D721Med (cell line): ENCODE results near the gene CHD3.

Experiments
- DNase-seq: peaks from one replicate; pipeline ENCODE4 v3.0.0; 2011; ENCODE audit warnings: low spot score; ENCODE audit not compliant: insufficient read length
- FAIRE-seq: peaks from 2 replicates; lab custom pipeline; 2011; peaks lifted over from hg19 to GRCh38; lab: Jason Lieb, UNC
- CTCF ChIP-seq: IDR thresholded peaks from 2 replicates; pipeline ENCODE4 v1.5.1; 2012; ENCODE audit warnings: mild to moderate bottlenecking, control low read depth; ENCODE audit not compliant: insufficient read depth; ENCODE audit errors: missing control alignments

Gene CHD3

GRCh38 chr17:7956228-7956965 lies 67.8 kb downstream of the CHD3 start:
- DNase-seq, result no peak
- TF ChIP-seq CTCF, result no peak
- FAIRE-seq, result no peak

GRCh38 chr17:7959503-7960253 lies 71.1 kb downstream of the CHD3 start:
- no peak for DNase-seq
- FAIRE-seq, result no peak
- no peak for TF ChIP-seq CTCF

GRCh38 chr17:7961421-7961820 lies 72.8 kb downstream of the CHD3 start:
- FAIRE-seq (no peak), DNase-seq (no peak)
- no peak for TF ChIP-seq CTCF
